ENCODE results near the gene STK35. TPM values are rescaled to one million over a fixed set of nuclear protein-coding genes. Genes with fewer than 3 reads are reported as not detected.

Gene STK35
- total and polyA plus RNA-seq, 2 of the 8 experiments (the other 6 are each of a cell fraction or from before 2014, with no cell fraction given), result 24.9 to 45.0 TPM

DNA sequence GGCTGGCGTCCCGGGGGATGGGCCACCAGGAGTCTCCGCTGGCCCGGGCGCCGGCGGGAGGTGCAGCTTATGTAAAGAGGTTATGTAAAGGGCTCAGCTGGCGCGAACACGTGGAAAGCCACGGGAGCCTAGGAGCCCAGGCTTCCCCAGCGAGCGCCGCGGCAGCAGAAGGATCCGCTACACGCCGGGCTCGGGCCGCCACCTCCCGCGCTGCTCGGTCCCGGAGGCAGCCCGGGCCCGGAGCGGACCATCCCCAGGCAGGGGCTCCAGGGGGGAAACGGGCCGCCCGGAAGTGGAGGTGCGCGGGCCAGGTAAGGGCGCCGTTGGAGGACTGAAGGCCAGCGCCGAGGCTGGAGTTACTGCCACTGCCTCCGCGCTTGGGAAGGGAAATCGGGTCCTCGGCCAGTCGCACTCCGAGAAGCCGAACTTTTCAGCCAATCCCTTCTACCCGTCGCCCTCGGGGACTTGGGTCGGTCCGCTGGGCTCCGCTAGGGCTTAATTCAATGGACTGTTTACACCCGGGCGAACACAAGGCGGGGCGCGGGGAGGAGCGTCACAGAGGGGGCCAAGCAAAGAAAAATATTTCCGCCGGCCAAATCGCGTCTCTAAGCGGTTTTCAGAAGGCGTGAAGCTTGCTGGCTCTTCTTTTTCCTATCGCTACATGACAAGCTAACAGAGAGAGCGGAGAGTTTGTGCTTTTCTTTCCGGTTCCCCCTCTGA, 398 bp downstream of the STK35 start (continued):
- no peak; a peak in 1 of 4 replicates for TF ChIP-seq RAD21 (IDR thresholded peaks at IDR 0.05 in 1 of 2, conservative IDR thresholded peaks at IDR 0.05 in 1 of 2; ENCODE audit: low read depth in 2 of 2, low read length in 2 of 2)
- peak; percentile 33; the same call in 1 of the 2 replicates for TF ChIP-seq EGR1 (IDR thresholded peaks at IDR 0.05; ENCODE audit: borderline replicate concordance, low read depth, low read length)
- TF ChIP-seq KDM4A (IDR thresholded peaks at IDR 0.05; ENCODE audit: low read depth, low read length, severe bottlenecking), result peak; percentile 74
- TF ChIP-seq JUND (IDR thresholded peaks at IDR 0.05; ENCODE audit: low read length), result peak; percentile 93
- peak in 1 of 3 experiments; percentile 4; a peak in 1 of 4 replicates for TF ChIP-seq CTCF (IDR thresholded peaks at IDR 0.05; ENCODE audit: control extremely low read depth in 1 of 3, insufficient read depth in 1 of 3, low read depth in 1 of 3, low read length in 3 of 3)
- TF ChIP-seq HDAC2 (IDR thresholded peaks at IDR 0.05; ENCODE audit: borderline replicate concordance in 1 of 2, low read depth in 2 of 2, low read length in 2 of 2), result no peak
- no peak for TF ChIP-seq NRF1 (IDR thresholded peaks at IDR 0.05; ENCODE audit: low read depth, low read length)
- no peak for TF ChIP-seq EZH2 (IDR thresholded peaks at IDR 0.05; ENCODE audit: low read depth, low read length, severe bottlenecking)
- no peak for TF ChIP-seq TEAD4 (IDR thresholded peaks at IDR 0.05; ENCODE audit: low read depth, low read length)
- TF ChIP-seq TAF7 (optimal IDR thresholded peaks at IDR 0.05; ENCODE audit: borderline replicate concordance, low read depth, low read length), result peak; percentile 8
- no peak for TF ChIP-seq JUN (IDR thresholded peaks at IDR 0.05; ENCODE audit: low read depth, low read length)
- TF ChIP-seq KDM1A (IDR thresholded peaks at IDR 0.05; ENCODE audit: borderline replicate concordance, low read length), result no peak
